NCI-H2196 treated with DMSO at 0.1 percent for 48 hours (cell line): ENCODE data around the gene SUMF1.

ENCODE experiments used
- DNase-seq: peaks from one replicate; lab custom pipeline; 2025; ENCODE audit not compliant: unreplicated experiment; lab: John Stamatoyannopoulos, UW

Gene SUMF1

DNA sequence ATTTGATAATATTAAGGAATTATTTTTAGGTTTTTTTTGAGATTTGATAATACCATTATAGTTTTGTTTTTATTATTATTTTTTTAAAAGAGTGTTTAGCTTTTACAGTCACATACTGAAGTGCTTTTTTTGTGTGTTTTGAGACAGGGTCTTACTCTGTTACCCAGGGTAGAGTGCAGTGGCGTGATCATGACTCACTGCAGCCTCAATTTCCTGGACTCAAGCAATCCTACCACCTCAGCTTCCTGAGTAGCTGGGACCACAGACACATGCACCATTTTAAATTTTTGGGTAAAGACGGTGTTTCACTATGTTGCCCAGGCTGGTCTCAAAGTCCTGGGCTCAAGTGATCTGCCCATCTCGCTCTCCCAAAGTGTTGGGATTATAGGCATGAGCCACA, 73.0 kb downstream of the SUMF1 start:
- DNase-seq = no peak

- DNase-seq = no peak
Observed at GRCh38 chr3:4392992-4393391, 74.1 kb downstream of the SUMF1 start.

GRCh38 chr3:4387210-4388204, 79.6 kb downstream of the SUMF1 start:
- DNase-seq = no peak

GRCh38 chr3:4385201-4385600, 81.9 kb downstream of the SUMF1 start:
- no peak for DNase-seq

GRCh38 chr3:4380013-4380412, 87.1 kb downstream of the SUMF1 start:
- DNase-seq = no peak

DNA sequence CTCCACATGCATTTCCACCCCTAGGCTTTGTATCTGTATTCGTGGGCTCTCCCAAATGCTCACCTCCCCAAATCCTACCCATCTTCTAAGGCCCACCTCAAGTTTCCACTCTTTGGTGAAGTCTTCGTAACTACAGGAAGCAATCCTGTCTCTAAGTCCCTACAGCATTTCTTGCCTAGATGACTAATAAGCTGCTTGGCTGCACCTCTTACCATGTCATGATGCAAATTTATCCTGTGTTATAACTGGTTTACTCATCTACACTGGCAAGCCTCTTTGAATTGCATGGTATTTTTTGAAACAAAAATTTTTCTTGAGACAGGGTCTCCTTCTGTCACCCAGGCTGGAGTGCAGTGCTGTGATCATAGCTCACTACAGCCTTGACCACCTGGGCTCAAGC, 90.6 kb downstream of the SUMF1 start:
- no peak for DNase-seq

DNA sequence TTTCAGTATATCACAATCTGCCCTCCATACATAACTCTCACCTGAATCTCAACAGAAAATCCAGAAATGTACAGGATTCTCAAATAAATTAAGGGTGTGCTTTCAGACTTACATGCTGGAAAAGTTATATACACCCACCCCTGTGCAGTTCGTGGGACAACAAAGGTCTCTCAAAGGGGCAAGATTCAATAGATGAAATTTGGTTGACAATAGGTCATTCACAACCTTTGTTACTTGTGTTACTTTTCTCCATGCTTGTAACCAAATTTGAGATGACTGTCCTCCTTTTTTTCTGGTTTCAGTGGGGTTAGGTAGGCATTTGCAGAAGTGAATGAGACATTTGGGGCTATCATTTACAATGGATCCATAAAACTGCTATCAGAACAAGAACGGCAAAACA, 91.2 kb downstream of the SUMF1 start:
- DNase-seq = no peak

DNA sequence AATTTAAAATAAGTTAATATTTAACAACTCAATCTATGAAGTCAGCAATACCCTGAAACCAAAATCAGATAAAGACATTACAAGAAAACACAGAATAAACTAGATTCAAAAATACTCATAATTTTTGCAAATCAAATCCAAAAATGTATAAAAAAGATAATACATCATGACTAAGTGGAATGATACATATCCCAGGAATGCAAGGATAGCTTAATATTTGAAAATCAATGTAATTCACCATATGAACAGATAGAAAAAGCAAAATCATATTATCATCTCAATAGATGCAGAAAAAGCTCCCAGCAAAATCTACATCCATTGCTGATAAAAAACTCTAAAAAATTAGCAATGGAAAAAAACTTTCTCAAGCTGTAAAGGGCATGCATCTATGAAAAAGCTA, 93.4 kb downstream of the SUMF1 start:
- no peak for DNase-seq

GRCh38 chr3:4362523-4362922, 104.5 kb downstream of the SUMF1 start:
- DNase-seq = no peak

DNA sequence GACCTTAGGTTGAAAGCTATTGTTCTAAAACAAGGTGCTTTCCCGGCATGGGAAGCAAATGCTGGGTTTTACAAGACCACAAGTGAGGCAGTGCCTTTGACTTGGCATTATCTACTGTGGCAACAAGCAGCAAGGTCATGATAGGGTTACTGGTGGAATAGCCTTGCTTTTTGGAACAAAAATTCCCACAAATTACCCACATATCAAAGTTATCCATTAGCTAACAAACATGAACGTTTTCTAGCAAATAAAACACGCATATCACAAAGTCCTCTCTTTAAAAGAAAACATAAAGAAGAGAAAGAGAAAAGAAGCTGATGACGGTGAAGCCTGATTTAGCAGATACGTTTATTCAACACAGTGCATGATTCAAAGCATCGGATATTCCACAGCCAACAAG, 106.3 kb downstream of the SUMF1 start:
- DNase-seq = no peak

DNA sequence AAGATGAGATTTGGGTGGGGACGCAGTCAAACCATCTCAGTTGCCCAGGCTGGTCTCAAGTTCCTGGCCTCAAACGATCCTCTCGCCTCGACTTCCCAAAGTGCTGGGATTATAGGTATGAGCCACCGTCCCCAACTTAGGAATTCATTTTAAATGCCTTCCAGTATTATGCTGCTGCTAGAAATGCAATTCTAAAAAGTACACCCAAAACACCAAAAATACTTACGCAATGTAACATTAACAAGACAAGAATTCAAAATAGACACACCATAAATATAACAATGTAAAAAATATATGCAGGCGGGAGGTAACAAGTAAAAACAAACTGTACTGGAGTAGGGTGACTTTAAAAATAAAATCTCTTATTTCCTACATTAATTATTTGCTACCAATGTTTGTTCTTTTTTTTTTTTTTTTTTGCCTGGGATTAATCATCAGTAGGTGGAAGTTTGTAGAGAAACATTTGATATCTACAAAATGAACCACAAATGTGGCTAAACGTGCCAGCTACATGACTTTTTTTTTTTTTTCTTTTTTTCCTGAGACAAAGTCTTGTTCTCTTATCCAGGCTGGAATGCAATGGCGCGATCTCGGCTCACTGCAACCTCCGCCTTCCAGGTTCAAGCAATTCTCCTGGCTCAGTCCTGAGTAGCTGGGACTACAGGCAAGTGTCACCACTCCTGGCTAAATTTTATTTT, 107.1 kb downstream of the SUMF1 start:
- DNase-seq = no peak

- DNase-seq = no peak
Observed at GRCh38 chr3:4358273-4358672, 108.8 kb downstream of the SUMF1 start.

GRCh38 chr3:4356546-4357410, 110.3 kb downstream of the SUMF1 start:
- no peak for DNase-seq

DNA sequence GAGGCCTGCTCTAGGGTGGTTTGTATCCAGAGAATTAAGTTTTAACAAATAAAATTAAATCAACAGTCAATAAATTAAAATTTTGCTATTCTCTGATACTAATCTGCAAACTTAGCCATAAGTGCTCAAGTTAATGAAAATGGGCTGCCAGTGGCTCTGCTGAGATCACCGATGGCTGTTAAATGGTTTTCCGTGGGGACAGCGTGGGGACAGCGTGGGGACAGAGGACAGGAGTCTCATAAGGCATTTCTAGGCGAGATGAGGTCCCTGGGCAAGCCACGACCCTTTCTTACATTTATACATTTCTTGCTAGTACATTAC, 110.9 kb downstream of the SUMF1 start:
- DNase-seq = no peak

DNA sequence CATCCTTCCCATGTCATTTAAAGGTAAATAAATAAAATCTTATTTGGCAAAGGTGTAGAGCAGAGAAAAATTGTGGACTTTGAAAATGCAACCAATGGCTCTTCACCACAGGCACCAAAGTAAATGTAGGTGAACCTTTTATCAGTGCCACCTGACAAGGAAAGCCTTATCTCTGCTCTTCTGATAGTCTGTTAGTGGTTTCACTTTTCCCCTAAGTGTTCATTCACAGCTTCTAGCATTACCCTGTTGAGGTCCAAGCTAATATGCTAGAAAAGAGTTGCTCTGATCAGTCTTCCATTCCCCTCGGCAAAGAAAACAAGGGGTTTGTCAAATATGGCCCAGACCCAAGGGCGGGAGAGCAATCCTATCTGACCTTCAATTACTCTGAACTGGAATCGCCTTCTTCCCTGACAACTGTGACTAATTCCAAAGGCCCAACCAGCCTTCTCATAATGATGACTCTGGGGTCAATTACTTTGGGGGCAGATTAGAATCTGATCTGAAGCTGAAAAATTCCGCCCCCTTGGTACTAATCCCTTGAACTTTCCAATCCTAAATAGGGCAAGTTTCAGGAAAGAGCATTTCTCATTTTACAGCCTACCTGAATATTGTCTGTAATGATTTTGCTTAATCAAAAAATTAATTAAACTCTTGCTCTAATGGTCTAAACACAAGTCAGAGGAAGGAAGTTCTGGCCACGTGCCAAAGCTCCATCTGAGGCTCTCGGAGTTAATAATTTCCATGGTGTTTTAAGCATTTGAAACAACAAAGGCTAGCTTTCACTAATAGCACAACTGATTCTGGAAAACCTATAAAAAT, 111.5 kb downstream of the SUMF1 start:
- no peak for DNase-seq

GRCh38 chr3:4351872-4352271, 115.2 kb downstream of the SUMF1 start:
- no peak for DNase-seq

- DNase-seq = no peak
Observed at GRCh38 chr3:4351164-4351855, 115.8 kb downstream of the SUMF1 start.

DNA sequence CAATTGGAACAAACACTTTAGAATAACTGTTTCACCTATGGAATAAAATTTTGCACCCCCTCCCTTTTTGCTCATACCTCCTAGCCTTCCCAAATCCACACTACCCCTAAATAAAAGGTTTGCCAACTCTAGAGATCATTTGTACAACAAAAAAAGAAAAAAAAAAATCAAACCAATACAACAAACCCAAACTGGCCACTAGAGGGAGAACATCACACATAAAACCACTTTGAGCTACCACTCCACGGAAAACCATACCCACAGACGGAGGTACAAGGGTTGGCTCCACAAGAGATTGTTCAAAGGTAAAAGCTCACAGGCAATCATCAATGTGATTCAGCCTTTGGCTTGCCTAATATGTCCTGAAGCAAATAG, 116.3 kb downstream of the SUMF1 start:
- DNase-seq = peak; percentile 4

GRCh38 chr3:4343258-4343657, 123.8 kb downstream of the SUMF1 start:
- DNase-seq = no peak

DNA sequence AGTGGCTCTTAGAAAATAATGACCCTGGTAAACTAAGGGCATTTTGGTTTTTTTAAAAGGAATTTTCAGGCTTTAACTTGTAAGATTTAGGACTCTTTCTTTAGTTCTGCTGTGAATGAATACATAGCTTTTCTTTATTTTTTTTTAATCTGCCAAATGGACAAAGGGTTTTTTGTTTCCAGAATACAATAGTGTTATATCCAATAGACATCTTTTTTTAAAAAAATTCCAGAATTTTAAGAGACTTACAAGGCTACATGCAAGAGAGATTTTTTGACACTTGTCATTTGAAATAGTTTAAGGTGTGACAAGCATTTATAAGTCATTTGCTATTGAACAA, 125.8 kb downstream of the SUMF1 start:
- no peak for DNase-seq
